Heart left ventricle (tissue), 16 donors: ENCODE measurements around the gene UBAP2. TPM values are rescaled to one million over a fixed set of nuclear protein-coding genes. Genes with fewer than 3 reads are reported as not detected.
"Not testable (repeated sequence)": the region's sequence is repeated elsewhere in the genome, so short reads cannot be mapped to it uniquely, and the experiment has no call there.

Experiments used
- ATAC-seq, 4 donors: fragments of 200-7000 bp; cut with Tn5 transposase; one replicate each; pipeline ENCODE4 v1.9.1; 2020 to 2022; ENCODE audit warnings: moderate library complexity in 4 of 4, mild to moderate bottlenecking in 3 of 4, moderate number of reproducible peaks in 1 of 4
- DNase-seq, 5 donors: peaks; one replicate each; pipeline ENCODE4 v3.0.0-alpha.2; 2020
- H3K27ac ChIP-seq, 12 donors: fragments of 200-600 bp; sonication (generic) in 4 of 12; one replicate each; pipeline versions ENCODE4 v1.5.0 to v1.8.0; 2016 to 2022; ENCODE audit warnings: mild to moderate bottlenecking in 2 of 12
- H3K27me3 ChIP-seq, 9 donors: fragments of 200-600 bp; sonication (generic) in 2 of 9; one replicate each; pipeline versions ENCODE4 v1.5.1 to v1.8.0; 2016 to 2022; ENCODE audit warnings: mild to moderate bottlenecking in 3 of 9
- H3K36me3 ChIP-seq, 9 donors: fragments of 200-600 bp; sonication (generic) in 2 of 9; one replicate each; pipeline versions ENCODE4 v1.5.0 to v1.8.0; 2018 to 2022; ENCODE audit warnings: mild to moderate bottlenecking in 2 of 9
- H3K4me1 ChIP-seq, 12 donors: fragments of 200-600 bp; sonication (generic) in 4 of 12; one replicate each; pipeline versions ENCODE4 v1.5.0 to v1.8.0; 2016 to 2022; ENCODE audit warnings: mild to moderate bottlenecking in 3 of 12
- H3K4me3 ChIP-seq, 12 donors: fragments of 200-600 bp; sonication (generic) in 4 of 12; one replicate each; pipeline versions ENCODE4 v1.5.0 to v1.8.0; 2017 to 2022; ENCODE audit warnings: mild to moderate bottlenecking in 9 of 12, moderate library complexity in 4 of 12
- H3K9me3 ChIP-seq, 12 donors: fragments of 200-600 bp; sonication (generic) in 4 of 12; one replicate each; pipeline versions ENCODE4 v1.5.0 to v1.8.0; 2016 to 2022; ENCODE audit warnings: mild to moderate bottlenecking in 1 of 12
- POLR2A ChIP-seq, 2 donors: fragments of 450-650 bp; IDR thresholded peaks; one replicate each; pipeline ENCODE4 v1.6.1; 2017; ENCODE audit warnings: antibody characterized with exemption in 2 of 2, mild to moderate bottlenecking in 2 of 2, moderate library complexity in 2 of 2
- WGBS, 4 donors: extraction: QIAGEN DNeasy Blood & Tissue Kit in 2 of 4; methylation state at CpG; one replicate each; pipeline versions ENCODE4 v1.1.5 to v1.1.7; 2013 to 2018; 5-methylcytosine and 5-hydroxymethylcytosine counted together
- intact Hi-C, 10 donors: fragments of 100-400 bp; cut with DNase I; formaldehyde crosslinking; loops; one replicate each; pipeline versions ENCODE4 v1.11.1 to v1.14.2; 2022
- polyA plus RNA-seq, 2 donors: library from polyadenylated mRNA; stranded (reverse); fragments of 200-250 nt; gene quantifications; one replicate each; pipeline ENCODE4 v1.2.3, GENCODE V29; 2013
- total RNA-seq, 9 donors: library from RNA; depleted of rRNA in 2 of 9; stranded (reverse); fragments of >200 nt in 2 of 9; fragmentation: NEBNext Ultra II Directional in 3 of 9; extraction: Animal tissue kit (Norgen Biotek cat#: 25700) in 3 of 9; gene quantifications; one replicate each; pipeline versions ENCODE4 v1.1.0 to v1.2.4, GENCODE V29; 2016 to 2023
- TF ChIP-seq, protein P1 (sequence below), 12 donors: fragments of 200-600 bp; sonication (generic) in 4 of 12; IDR thresholded peaks; one replicate each; pipeline versions ENCODE4 v1.5.0 to v1.8.0; 2018 to 2022; ENCODE audit warnings: antibody characterized with exemption in 12 of 12, mild to moderate bottlenecking in 5 of 12
- donor health status: ischemic (EF 13 %, LVEDD 7.1; RV severe dilation, severe dysfunction).
- donor health status: healthy with polysubstance abuse.
- donor health status: DM: no; HTN: yes; CAD: no.
- donor health status: DM: no; HTN: no; CAD: no.
- donor health status: ischemic (EF 25% LVEDD 6.9; RV normal size, moderate dysfunction).
- donor health status: ischemic (EF 25% LVEDD 5.7; RV mildly dilated, moderate dysfunction).
- donor health status: healthy.
- donor health status: DM: yes; HTN: yes; CAD: no.
- donor health status: ischemic (EF 35%, LVEDD 5.7; RV mildly dilated, moderate dysfunction).
- donor health status: nonischemic (EF 11% LVEDD 7.7; RV severe dilation, severe dysfunction).
- donor health status: DM: yes; HTN: yes; CAD: no.
- donor health status: PGD.
- donor health status: ischemic (EF 29% LVEDD 5.4; RV normal size, mild dysfunction).
- donor health status: nonischemic (EF 23%, LVEDD 6.1; RV moderate dilation, normal function).

UBAP2 gene
- total and polyA plus RNA-seq, 11 donors, result 12.9 to 36.2 (median 25.8) TPM

DNA sequence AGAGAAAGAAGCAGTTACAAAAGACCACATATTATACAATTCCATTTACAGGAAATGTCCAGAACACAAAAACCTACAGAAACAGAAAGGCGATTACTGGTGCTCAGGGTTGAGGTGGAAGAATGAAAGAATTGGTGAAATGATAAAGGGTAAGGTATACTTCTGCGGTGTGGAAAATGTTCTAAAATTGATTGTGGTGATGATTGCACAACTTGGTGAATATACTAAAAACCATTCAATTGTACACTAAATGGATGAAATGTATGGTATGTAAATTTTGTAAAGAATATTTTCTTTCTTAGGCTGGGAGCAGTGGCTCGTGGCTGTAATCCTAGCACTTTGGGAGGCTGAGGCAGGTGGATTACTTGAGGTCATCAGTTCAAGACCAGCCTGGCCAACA lies 72.3 kb downstream of the UBAP2 start:
- DNase-seq (no peak), ATAC-seq (no peak)
- Histone ChIP-seq H3K36me3 (peaks cover 0 to 50% (median 34%) of the 10 kb centered on the region in 9 donors), H3K27me3 (no peaks in the 10 kb centered on the region), H3K4me1 (peaks cover 0 to 16% (median 0%) of the 10 kb centered on the region in 12 donors), H3K27ac (no peak overlapping the region), H3K4me3 (no peak overlapping the region), H3K9me3 (no peaks in the 10 kb centered on the region)
- intact Hi-C loops, result no loop called here
- 64 to 92% (median 77%) methylated on average over 3 of the region's 3 CpGs for WGBS, 4 donors
- TF ChIP-seq, protein P1, sequence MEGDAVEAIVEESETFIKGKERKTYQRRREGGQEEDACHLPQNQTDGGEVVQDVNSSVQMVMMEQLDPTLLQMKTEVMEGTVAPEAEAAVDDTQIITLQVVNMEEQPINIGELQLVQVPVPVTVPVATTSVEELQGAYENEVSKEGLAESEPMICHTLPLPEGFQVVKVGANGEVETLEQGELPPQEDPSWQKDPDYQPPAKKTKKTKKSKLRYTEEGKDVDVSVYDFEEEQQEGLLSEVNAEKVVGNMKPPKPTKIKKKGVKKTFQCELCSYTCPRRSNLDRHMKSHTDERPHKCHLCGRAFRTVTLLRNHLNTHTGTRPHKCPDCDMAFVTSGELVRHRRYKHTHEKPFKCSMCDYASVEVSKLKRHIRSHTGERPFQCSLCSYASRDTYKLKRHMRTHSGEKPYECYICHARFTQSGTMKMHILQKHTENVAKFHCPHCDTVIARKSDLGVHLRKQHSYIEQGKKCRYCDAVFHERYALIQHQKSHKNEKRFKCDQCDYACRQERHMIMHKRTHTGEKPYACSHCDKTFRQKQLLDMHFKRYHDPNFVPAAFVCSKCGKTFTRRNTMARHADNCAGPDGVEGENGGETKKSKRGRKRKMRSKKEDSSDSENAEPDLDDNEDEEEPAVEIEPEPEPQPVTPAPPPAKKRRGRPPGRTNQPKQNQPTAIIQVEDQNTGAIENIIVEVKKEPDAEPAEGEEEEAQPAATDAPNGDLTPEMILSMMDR (IDR thresholded peaks at IDR 0.05), result no peak
- no peak for TF ChIP-seq POLR2A (IDR thresholded peaks at IDR 0.05)

DNA sequence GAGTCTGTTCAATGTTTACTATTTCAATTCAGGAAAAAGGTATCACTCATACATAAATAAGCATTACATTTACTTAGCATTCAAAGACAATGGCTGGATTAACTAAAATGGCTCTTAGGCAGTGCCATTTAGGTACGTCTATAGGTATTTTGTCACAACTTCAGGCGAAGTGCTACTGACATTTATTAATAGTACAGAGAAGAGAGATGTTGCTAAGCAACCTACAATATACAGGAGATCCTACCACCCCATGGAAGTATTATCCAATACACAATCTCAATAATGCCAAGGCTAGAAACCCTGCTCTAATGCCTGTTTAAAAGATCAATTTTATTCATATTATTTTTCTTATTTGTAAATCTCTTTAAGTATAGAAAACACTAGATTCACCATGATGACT lies 76.0 kb downstream of the UBAP2 start:
- 37 to 64% (median 58%) methylated on average over 2 of the region's 2 CpGs for WGBS, 4 donors
- TF ChIP-seq, protein P1 (IDR thresholded peaks at IDR 0.05), result no peak
- TF ChIP-seq POLR2A (IDR thresholded peaks at IDR 0.05), result no peak
- DNase-seq (no peak), ATAC-seq (peak in 1 of 4 donors; percentile 79)
- H3K27me3 ChIP-seq, result no peaks in the 10 kb centered on the region
- peaks cover 0 to 69% (median 36%) of the 10 kb centered on the region in 9 donors for H3K36me3 ChIP-seq
- no peaks in the 10 kb centered on the region for H3K9me3 ChIP-seq
- intact Hi-C loops, result loop anchor here in 1 of 10 donors (5.0 kb wide), 1 partner anchor 40 kb away; no protein-coding TSS in a partner anchor
- H3K4me1 ChIP-seq, result peaks cover 0 to 16% (median 0%) of the 10 kb centered on the region in 12 donors
- no peak overlapping the region for H3K4me3 ChIP-seq
- no peak overlapping the region for H3K27ac ChIP-seq

DNA sequence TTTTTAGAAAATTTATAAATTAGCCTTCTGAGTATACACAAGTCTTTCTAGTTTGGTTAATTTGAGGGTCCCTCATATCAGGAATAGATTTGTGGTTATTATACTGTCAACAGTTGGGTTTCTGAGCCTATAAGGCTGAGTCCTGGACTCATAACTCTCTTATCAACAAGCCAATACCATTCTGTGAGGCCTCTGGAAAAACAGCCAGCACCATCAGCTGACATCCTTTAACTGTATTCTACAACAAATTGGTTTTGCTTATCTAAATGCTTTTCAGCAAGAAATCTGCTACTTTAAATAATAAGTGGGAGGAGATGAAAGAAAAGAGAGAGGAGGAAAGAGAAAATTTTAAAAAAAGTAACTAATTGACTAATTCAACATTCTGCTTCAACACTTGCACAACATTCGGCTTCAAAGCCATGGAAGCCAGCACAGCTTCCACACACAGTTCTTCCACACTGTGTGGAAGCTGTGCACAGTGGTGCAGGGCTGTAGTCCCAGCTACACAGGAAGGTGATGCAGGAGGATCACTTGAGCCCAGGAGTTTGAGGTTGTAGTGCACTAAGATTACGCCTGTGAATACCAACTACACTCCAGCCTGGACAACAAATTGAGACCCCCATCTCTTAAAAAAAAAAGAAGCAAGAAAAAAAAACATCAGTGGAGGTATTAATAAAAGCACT lies 84.5 kb downstream of the UBAP2 start:
- no peak for TF ChIP-seq POLR2A (IDR thresholded peaks at IDR 0.05)
- TF ChIP-seq, protein P1 (IDR thresholded peaks at IDR 0.05), result no peak
- H3K9me3 ChIP-seq, result no peaks in the 10 kb centered on the region
- no peak for DNase-seq
- H3K27ac ChIP-seq, result no peak overlapping the region
- no peaks in the 10 kb centered on the region for H3K27me3 ChIP-seq
- no peak for ATAC-seq
- WGBS, 4 donors, result 92 to 97% (median 93%) methylated on average over 2 of the region's 2 CpGs
- intact Hi-C loops, result no loop called here
- no peak overlapping the region for H3K4me3 ChIP-seq
- H3K36me3 ChIP-seq, result peaks cover 0 to 56% (median 30%) of the 10 kb centered on the region in 9 donors
- H3K4me1 ChIP-seq, result no peaks in the 10 kb centered on the region

DNA sequence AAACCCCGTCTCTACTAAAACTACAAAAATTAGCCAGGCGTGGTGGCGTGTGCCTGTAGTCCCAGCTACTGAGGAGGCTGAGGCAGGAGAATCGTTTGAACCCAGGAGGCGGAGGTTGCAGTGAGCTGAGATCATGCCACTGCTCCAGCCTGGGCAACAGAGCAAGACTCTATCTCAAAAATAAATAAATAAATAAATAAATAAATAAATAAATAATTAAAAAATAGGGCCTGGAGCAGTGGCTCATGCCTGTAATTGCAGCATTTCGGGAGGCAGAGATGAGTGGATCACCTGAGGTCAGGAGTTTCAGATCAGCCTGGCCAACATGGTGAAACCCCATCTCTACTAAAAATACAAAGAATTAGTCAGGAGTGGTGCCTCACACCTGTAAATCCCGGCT lies 86.2 kb downstream of the UBAP2 start:
- H3K4me1 ChIP-seq, DNase-seq, H3K9me3 ChIP-seq, H3K27me3 ChIP-seq, ATAC-seq, H3K27ac ChIP-seq, H3K4me3 ChIP-seq, intact Hi-C loops: not testable (repeated sequence)
- WGBS, 4 donors, result 83 to 90% (median 85%) methylated on average over 7 of the region's 7 CpGs
- H3K36me3 ChIP-seq, result peaks cover 0 to 57% (median 37%) of the 10 kb centered on the region in 9 donors
